ENCODE results near the gene ZNF148.
"Not testable (repeated sequence)": the region's sequence is repeated elsewhere in the genome, so short reads cannot be mapped to it uniquely, and the experiment has no call there.

The ZNF148 gene

GRCh38 chr3:125375950-125376679, 990 bp upstream of the ZNF148 start:
- DNase-seq (ENCODE audit: low read depth, low spot score), result no peak

GRCh38 chr3:125374501-125374995, 577 bp downstream of the ZNF148 start:
- no peak for DNase-seq (ENCODE audit: low read depth, low spot score)

GRCh38 chr3:125367403-125368230, 7.5 kb downstream of the ZNF148 start:
- DNase-seq (ENCODE audit: low read depth, low spot score), result no peak

GRCh38 chr3:125366132-125366531, 9.0 kb downstream of the ZNF148 start:
- no peak for DNase-seq (ENCODE audit: low read depth, low spot score)

GRCh38 chr3:125359700-125360099, 15.4 kb downstream of the ZNF148 start:
- no peak for DNase-seq (ENCODE audit: low read depth, low spot score)

GRCh38 chr3:125358923-125359322, 16.2 kb downstream of the ZNF148 start:
- DNase-seq (ENCODE audit: low read depth, low spot score), result no peak

- DNase-seq (ENCODE audit: low read depth, low spot score), result no peak
Measured at GRCh38 chr3:125357837-125358236, 17.3 kb downstream of the ZNF148 start.

- DNase-seq (ENCODE audit: low read depth, low spot score), result no peak
Measured at GRCh38 chr3:125357032-125357658, 18.0 kb downstream of the ZNF148 start.

GRCh38 chr3:125356140-125357026, 18.7 kb downstream of the ZNF148 start:
- no peak for DNase-seq (ENCODE audit: low read depth, low spot score)

GRCh38 chr3:125353659-125354058, 21.5 kb downstream of the ZNF148 start:
- DNase-seq (ENCODE audit: low read depth, low spot score), result no peak

GRCh38 chr3:125353128-125353527, 22.0 kb downstream of the ZNF148 start:
- DNase-seq (ENCODE audit: low read depth, low spot score), result no peak

- DNase-seq (ENCODE audit: low read depth, low spot score), result no peak
Measured at GRCh38 chr3:125351814-125352456, 23.2 kb downstream of the ZNF148 start.

- no peak for DNase-seq (ENCODE audit: low read depth, low spot score)
Measured at GRCh38 chr3:125351152-125351551, 24.0 kb downstream of the ZNF148 start.

- no peak for DNase-seq (ENCODE audit: low read depth, low spot score)
Measured at GRCh38 chr3:125350597-125350996, 24.5 kb downstream of the ZNF148 start.

- no peak for DNase-seq (ENCODE audit: low read depth, low spot score)
Measured at GRCh38 chr3:125349556-125350165, 25.5 kb downstream of the ZNF148 start.

- DNase-seq (ENCODE audit: low read depth, low spot score), result no peak
Measured at GRCh38 chr3:125349055-125349454, 26.1 kb downstream of the ZNF148 start.

GRCh38 chr3:125343367-125343766, 31.8 kb downstream of the ZNF148 start:
- DNase-seq (ENCODE audit: low read depth, low spot score), result not testable (repeated sequence)

GRCh38 chr3:125340121-125340520, 35.0 kb downstream of the ZNF148 start:
- DNase-seq (ENCODE audit: low read depth, low spot score), result no peak

GRCh38 chr3:125337506-125337905, 37.6 kb downstream of the ZNF148 start:
- DNase-seq (ENCODE audit: low read depth, low spot score), result no peak
